ENCODE results near the gene MASP2. TPM values are rescaled to one million over a fixed set of nuclear protein-coding genes. Genes with fewer than 3 reads are reported as not detected.

Gene MASP2
- total and polyA plus RNA-seq, 11 donors, result not detected

DNA sequence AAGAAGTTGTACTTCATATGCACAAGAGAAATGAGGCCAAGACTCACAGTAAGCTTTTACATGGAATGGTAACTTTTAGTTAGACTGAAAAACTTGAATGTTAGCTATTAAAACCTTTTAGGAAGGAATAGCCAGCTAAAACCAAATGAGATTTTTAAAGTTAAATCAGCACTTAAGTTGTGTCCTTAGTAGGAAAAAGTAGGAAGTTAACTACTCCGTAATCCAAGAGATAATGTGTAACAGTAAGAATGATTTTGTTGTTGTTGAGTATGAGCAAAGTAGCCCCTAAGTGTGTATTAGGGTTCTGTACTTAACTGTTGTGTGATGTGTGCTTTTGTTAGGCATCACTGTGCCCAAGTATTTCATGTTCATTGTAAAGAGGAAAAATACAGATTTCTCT is 21.4 kb downstream of the MASP2 start:
- ATAC-seq (no peak), DNase-seq (no peak)
- Histone ChIP-seq H3K27ac (no peak overlapping the region), H3K4me1 (no peaks in the 10 kb centered on the region), H3K36me3 (peaks cover 5 to 92% (median 81%) of the 10 kb centered on the region in 9 donors), H3K9me3 (no peaks in the 10 kb centered on the region), H3K27me3 (no peaks in the 10 kb centered on the region), H3K4me3 (no peak overlapping the region)
- intact Hi-C loops (cut with DNase I), result no loop called here
- TF ChIP-seq POLR2A (IDR thresholded peaks at IDR 0.05), result no peak
- TF ChIP-seq, protein P1, sequence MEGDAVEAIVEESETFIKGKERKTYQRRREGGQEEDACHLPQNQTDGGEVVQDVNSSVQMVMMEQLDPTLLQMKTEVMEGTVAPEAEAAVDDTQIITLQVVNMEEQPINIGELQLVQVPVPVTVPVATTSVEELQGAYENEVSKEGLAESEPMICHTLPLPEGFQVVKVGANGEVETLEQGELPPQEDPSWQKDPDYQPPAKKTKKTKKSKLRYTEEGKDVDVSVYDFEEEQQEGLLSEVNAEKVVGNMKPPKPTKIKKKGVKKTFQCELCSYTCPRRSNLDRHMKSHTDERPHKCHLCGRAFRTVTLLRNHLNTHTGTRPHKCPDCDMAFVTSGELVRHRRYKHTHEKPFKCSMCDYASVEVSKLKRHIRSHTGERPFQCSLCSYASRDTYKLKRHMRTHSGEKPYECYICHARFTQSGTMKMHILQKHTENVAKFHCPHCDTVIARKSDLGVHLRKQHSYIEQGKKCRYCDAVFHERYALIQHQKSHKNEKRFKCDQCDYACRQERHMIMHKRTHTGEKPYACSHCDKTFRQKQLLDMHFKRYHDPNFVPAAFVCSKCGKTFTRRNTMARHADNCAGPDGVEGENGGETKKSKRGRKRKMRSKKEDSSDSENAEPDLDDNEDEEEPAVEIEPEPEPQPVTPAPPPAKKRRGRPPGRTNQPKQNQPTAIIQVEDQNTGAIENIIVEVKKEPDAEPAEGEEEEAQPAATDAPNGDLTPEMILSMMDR (IDR thresholded peaks at IDR 0.05), result no peak
- 88 to 95% (median 93%) methylated on average over 1 of the region's 1 CpG for WGBS, 4 donors

DNA sequence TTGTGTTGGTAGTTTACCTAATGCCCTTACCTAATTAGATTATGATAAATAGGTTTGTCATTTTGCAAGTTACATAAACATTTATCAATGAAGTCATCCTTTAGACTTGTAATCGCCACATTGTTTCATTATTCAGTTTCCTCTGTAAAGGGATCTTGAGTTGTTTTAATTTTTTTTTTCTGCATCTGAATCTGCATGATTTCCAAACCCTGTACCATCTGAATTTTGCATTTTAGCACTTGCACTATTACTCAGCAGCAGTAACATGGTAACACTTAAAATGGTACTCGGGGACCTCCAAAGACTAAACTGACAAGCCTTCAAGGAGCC is 22.2 kb downstream of the MASP2 start:
- intact Hi-C loops (cut with DNase I), result no loop called here
- ATAC-seq (no peak), DNase-seq (no peak)
- Histone ChIP-seq H3K27me3 (no peaks in the 10 kb centered on the region), H3K27ac (no peak overlapping the region), H3K36me3 (peaks cover 5 to 93% (median 81%) of the 10 kb centered on the region in 9 donors), H3K9me3 (no peaks in the 10 kb centered on the region), H3K4me1 (no peaks in the 10 kb centered on the region), H3K4me3 (no peak overlapping the region)
- TF ChIP-seq, protein P1 (IDR thresholded peaks at IDR 0.05), result no peak
- no peak for TF ChIP-seq POLR2A (IDR thresholded peaks at IDR 0.05)
- WGBS, 4 donors, result 83 to 90% (median 87%) methylated on average over 2 of the region's 2 CpGs

DNA sequence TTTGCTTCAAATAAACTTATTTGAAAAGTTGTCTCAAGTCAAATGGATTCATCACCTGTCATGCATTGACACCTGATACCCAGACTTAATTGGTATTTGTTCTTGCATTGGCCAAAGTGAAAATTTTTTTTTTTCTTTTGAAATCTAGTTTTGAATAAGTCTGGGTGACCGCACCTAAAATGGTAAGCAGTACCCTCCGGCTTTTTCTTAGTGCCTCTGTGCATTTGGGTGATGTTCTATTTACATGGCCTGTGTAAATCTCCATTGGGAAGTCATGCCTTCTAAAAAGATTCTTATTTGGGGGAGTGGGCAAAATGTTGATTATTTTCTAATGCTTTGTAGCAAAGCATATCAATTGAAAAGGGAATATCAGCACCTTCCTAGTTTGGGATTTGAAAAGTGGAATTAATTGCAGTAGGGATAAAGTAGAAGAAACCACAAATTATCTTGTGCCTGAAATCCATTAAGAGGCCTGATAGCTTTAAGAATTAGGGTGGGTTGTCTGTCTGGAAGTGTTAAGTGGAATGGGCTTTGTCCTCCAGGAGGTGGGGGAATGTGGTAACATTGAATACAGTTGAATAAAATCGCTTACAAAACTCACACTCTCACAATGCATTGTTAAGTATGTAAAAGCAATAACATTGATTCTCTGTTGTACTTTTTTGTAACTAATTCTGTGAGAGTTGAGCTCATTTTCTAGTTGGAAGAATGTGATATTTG is 22.7 kb downstream of the MASP2 start:
- no peak for TF ChIP-seq POLR2A (IDR thresholded peaks at IDR 0.05)
- TF ChIP-seq, protein P1 (IDR thresholded peaks at IDR 0.05), result no peak
- Histone ChIP-seq H3K4me3 (no peak overlapping the region), H3K27me3 (no peaks in the 10 kb centered on the region), H3K36me3 (peaks cover 5 to 95% (median 83%) of the 10 kb centered on the region in 9 donors), H3K4me1 (no peaks in the 10 kb centered on the region), H3K27ac (no peak overlapping the region), H3K9me3 (no peaks in the 10 kb centered on the region)
- DNase-seq (no peak), ATAC-seq (no peak)
- intact Hi-C loops (cut with DNase I), result no loop called here
- WGBS, 4 donors, result 90 to 95% (median 92%) methylated on average over 3 of the region's 3 CpGs

DNA sequence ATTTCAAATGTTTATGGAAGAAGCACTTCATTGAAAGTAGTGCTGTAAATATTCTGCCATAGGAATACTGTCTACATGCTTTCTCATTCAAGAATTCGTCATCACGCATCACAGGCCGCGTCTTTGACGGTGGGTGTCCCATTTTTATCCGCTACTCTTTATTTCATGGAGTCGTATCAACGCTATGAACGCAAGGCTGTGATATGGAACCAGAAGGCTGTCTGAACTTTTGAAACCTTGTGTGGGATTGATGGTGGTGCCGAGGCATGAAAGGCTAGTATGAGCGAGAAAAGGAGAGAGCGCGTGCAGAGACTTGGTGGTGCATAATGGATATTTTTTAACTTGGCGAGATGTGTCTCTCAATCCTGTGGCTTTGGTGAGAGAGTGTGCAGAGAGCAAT is 23.8 kb downstream of the MASP2 start:
- Histone ChIP-seq H3K27ac (no peak overlapping the region), H3K4me3 (no peak overlapping the region), H3K36me3 (peaks cover 8 to 100% (median 94%) of the 10 kb centered on the region in 9 donors), H3K9me3 (no peaks in the 10 kb centered on the region), H3K27me3 (no peaks in the 10 kb centered on the region), H3K4me1 (peaks cover 0 to 9% (median 0%) of the 10 kb centered on the region in 12 donors)
- no peak for ATAC-seq
- DNase-seq, result no peak
- TF ChIP-seq, protein P1 (IDR thresholded peaks at IDR 0.05), result no peak
- TF ChIP-seq POLR2A (IDR thresholded peaks at IDR 0.05), result no peak
- intact Hi-C loops (cut with DNase I), result no loop called here
- 90 to 96% (median 94%) methylated on average over 14 of the region's 14 CpGs for WGBS, 4 donors
